GM18909 (cell line): ENCODE measurements around the gene PROCR.

Experiments used
- ATAC-seq: cut with Tn5 transposase; IDR thresholded peaks from one replicate; pipeline ENCODE4 v1.9.1; 2021; ENCODE audit warnings: mild to moderate bottlenecking; ENCODE audit not compliant: unreplicated experiment, poor library complexity

PROCR gene

GRCh38 chr20:35171753-35172433, at the start of gene PROCR:
PROCR (plus strand) TSS chr20:35172072; CDS start chr20:35172155, 83 bp downstream.
- no peak for ATAC-seq

GRCh38 chr20:35122756-35123405, 49.0 kb upstream of the PROCR start:
- ATAC-seq = no peak

- no peak for ATAC-seq
Measured at GRCh38 chr20:35125753-35126152, 46.1 kb upstream of the PROCR start.

- no peak for ATAC-seq
Measured at GRCh38 chr20:35129647-35130069, 42.2 kb upstream of the PROCR start.

GRCh38 chr20:35131934-35132333, 39.9 kb upstream of the PROCR start:
- ATAC-seq = no peak

- no peak for ATAC-seq
Measured at GRCh38 chr20:35133031-35133430, 38.8 kb upstream of the PROCR start.

- no peak for ATAC-seq
Measured at GRCh38 chr20:35133735-35134134, 38.1 kb upstream of the PROCR start.

GRCh38 chr20:35134472-35134871, 37.4 kb upstream of the PROCR start:
- no peak for ATAC-seq

- ATAC-seq = no peak
Measured at GRCh38 chr20:35134880-35135279, 37.0 kb upstream of the PROCR start.

GRCh38 chr20:35135867-35136586, 35.8 kb upstream of the PROCR start:
- no peak for ATAC-seq

GRCh38 chr20:35144694-35145093, 27.2 kb upstream of the PROCR start:
- ATAC-seq = no peak

GRCh38 chr20:35145141-35145564, 26.7 kb upstream of the PROCR start:
- no peak for ATAC-seq

GRCh38 chr20:35146299-35146919, 25.5 kb upstream of the PROCR start:
- peak; percentile 7 for ATAC-seq

- ATAC-seq = peak; percentile 79
Measured at GRCh38 chr20:35146920-35147574, 24.8 kb upstream of the PROCR start, which contains the start of gene EDEM2. EDEM2 (minus strand) TSS chr20:35147336; CDS start chr20:35147258, 78 bp downstream.

GRCh38 chr20:35147575-35148071, 24.2 kb upstream of the PROCR start:
- ATAC-seq = peak; percentile 23

- ATAC-seq = no peak
Measured at GRCh38 chr20:35150846-35151579, 20.9 kb upstream of the PROCR start.

- no peak for ATAC-seq
Measured at GRCh38 chr20:35151736-35152135, 20.1 kb upstream of the PROCR start.

GRCh38 chr20:35155936-35156335, 15.9 kb upstream of the PROCR start:
- ATAC-seq = no peak

GRCh38 chr20:35156978-35157377, 14.9 kb upstream of the PROCR start:
- ATAC-seq = no peak
